SH-SY5Y (cell line): ENCODE results near the gene FGD4.

ENCODE experiments used
- GATA2 ChIP-seq: IDR thresholded peaks from 2 replicates; pipeline ENCODE4 v1.6.1; 2011; ENCODE audit warnings: mild to moderate bottlenecking, low read depth, low read length
- GATA3 ChIP-seq: IDR thresholded peaks from 2 replicates; pipeline ENCODE4 v1.6.1; 2011; ENCODE audit warnings: low read depth, mild to moderate bottlenecking, low read length, moderate library complexity

DNA sequence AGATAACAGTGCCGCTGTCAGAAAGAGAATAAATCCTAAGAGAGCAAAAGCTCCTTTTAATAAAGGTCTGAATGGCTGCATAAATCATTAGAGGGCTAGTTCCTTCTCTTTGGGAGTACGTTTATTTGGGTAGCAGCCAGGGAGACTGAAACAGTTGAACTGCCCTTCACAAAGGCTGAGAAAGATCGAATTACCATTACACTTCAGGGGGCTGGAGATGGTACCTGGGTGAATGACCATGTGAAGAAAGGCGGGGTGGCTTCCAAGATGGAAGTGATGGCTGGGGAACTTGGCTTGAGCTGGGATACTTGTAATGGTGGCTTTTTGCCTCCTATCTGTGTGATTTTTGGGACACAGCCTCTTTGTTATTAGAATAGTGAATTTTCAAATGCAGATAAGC is 1.7 kb upstream of the FGD4 start:
- TF ChIP-seq GATA2 = no peak
- no peak for TF ChIP-seq GATA3
